Esophagus squamous epithelium (tissue), 4 donors: ENCODE data around the gene ADGRB3.

Experiments used
- CTCF ChIP-seq, 6 experiments: fragments of 450-650 bp in 4 of 6; fragments of 200-600 bp in 2 of 6; sonication (generic) in 2 of 6; IDR thresholded peaks; one replicate each; pipeline ENCODE4 v1.5.1; 2016 to 2019; ENCODE audit warnings: antibody characterized with exemption in 6 of 6, mild to moderate bottlenecking in 4 of 6, moderate library complexity in 4 of 6
- POLR2A ChIP-seq, 4 donors: fragments of 450-650 bp; IDR thresholded peaks; one replicate each; pipeline ENCODE4 v1.6.1; 2017; ENCODE audit warnings: antibody characterized with exemption in 4 of 4, mild to moderate bottlenecking in 4 of 4, moderate library complexity in 3 of 4

GRCh38 chr6:69408886-69409285, 773.8 kb downstream of the ADGRB3 start:
- TF ChIP-seq CTCF (IDR thresholded peaks at IDR 0.05) (no peak), POLR2A (IDR thresholded peaks at IDR 0.05) (no peak)
